GM19099 (cell line): Measurements from ENCODE around the gene VPS4A.

ENCODE experiments used
- POLR2A ChIP-seq: IDR thresholded peaks from 3 replicates; pipeline ENCODE4 v1.6.1; 2011; ENCODE audit warnings: low read depth; ENCODE audit not compliant: insufficient read length; ENCODE audit errors: extremely low read depth

VPS4A gene

DNA sequence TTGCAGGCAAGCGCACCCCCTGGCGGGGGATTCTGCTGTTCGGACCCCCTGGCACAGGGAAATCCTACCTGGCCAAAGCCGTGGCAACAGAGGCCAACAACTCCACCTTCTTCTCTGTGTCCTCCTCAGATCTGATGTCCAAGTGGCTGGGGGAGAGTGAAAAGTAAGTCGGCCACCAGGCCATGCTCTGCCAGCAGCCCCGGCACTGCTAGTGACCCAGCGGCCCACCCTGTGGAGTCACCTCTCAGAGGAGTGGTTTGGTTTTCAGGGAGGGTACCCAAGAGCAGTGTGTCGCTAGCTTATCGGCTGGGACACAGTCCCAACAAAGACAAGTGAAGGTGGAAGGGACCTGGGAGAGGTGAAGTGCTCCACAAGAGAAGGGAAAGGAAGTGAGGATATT, 8.2 kb downstream of the VPS4A start:
- TF ChIP-seq POLR2A = no peak

DNA sequence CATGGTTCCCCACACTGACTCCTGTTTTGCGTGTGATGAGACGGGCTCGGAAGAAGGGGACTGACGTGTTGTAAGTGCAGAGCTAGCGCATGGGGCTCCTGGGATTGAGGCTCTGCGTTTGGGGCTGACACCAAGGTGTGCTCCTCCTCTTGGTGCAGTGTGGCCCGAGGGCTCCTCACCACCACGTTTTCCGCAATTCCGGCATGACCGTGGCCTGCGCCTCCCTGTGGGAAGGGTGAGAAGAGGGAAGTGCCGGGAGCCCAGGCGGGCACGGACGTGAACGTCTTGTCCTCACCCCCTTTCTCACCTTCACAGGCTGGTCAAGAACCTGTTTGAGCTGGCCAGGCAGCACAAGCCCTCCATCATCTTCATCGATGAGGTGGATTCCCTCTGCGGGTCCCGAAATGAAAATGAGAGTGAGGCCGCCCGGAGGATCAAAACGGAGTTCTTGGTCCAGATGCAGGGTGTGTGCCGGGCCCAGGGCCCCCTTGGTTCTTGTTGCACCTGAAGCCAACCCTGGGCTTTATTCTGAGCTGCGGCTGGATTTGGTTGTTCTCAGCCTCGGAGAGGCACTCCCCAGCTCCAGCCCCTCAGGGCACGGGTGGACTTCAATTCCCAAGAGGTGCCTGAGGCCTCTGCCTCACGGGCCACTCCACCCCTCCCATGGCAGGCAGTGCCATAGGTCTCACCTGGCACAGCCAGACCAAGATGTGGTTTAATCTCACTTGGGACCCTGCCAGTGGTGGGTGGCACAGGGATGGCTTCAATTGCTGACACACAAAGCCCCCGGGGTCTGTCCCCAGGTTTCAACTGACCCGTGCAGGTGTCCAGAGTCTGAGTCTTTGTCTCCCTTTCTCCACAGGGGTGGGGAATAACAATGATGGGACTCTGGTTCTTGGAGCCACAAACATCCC, 8.9 kb downstream of the VPS4A start:
- no peak for TF ChIP-seq POLR2A

DNA sequence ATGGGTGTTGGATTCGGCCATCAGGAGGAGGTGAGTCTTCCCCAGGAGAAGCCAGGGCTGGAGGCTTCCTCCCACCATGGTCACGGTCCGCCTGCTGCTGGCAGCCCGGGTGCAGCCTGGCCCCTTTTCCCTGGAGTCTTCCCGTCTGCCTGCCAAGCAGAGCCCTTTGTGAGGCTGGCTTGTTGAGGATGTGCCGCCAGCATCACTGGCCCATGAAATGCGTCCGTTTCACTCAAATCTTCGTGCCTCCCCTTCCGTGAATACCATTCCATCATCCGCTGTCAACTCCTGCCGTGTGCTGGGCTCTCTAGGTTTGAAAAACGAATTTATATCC, 9.6 kb downstream of the VPS4A start:
- no peak for TF ChIP-seq POLR2A

DNA sequence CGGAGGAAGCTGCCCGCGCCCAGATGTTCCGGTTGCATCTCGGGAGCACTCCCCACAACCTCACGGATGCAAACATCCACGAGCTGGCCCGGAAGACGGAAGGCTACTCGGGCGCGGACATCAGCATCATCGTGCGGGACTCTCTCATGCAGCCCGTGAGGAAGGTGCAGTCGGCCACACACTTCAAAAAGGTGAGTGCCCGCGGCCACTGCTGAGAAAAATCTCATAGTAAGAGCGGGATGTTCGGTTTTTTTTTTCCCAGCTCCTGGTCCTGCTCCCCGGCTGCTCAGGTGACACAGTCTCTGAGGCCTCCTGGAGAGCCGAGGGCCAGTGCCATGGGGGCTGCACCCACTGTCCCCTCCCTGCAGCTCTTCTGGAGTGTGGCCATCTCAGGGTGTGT, 9.9 kb downstream of the VPS4A start:
- no peak for TF ChIP-seq POLR2A

DNA sequence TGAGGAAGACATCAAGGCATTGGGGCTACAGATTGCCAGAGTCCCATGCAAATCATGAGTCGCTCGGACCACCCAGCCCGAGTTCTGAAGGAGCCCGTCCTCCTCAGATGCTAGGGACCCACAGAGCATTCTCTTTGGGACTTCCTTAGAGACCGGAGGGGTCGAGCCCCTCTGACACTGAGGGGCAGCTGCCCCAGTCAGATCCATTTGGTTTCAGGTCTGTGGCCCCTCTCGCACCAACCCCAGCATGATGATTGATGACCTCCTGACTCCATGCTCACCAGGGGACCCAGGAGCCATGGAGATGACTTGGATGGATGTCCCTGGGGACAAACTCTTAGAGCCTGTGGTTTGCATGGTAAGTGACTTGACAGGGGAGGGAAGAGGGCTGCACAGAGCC, 11.2 kb downstream of the VPS4A start:
- TF ChIP-seq POLR2A = no peak

DNA sequence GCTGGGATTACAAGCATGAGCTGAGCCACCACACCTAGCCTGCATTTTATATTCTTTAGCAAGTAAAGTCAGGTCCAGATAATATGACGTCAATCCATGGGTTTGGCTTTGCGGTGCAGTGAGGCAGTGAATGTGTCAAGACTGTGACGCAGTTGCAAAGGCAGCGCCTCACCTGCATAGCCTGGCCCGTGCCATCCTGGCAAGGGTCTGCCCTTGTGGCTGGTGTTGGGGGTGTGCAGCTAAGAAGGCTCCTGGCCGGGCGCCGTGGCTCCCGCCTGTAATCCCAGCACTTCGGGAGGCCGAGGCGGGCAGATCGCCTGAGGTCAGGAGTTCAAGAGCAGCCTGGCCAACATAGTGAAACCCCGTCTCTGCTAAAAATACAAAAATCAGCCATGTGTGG, 12.3 kb downstream of the VPS4A start:
- no peak for TF ChIP-seq POLR2A

DNA sequence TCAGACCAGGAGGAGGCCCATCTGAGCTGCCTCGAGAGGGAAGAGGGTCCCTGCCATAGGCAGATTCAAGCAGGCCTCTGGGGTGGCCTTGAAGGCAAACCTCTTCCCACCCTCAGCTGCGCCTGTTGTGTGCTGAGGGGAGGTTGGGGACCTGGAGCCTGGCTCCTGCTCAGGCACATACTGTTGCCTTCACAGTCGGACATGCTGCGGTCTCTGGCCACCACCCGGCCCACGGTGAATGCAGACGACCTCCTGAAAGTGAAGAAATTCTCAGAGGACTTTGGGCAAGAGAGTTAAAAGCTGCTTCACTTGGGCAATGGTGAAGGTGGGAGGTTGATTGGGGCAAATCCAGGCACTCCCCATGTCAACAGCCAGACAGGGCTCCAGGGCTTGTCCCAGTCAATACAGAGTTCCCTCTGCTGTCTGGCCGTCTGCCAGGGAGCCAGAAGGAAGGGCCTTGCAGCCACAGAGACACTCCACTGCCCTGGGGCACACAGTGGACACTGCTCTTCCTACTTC, 12.9 kb downstream of the VPS4A start:
- no peak for TF ChIP-seq POLR2A

DNA sequence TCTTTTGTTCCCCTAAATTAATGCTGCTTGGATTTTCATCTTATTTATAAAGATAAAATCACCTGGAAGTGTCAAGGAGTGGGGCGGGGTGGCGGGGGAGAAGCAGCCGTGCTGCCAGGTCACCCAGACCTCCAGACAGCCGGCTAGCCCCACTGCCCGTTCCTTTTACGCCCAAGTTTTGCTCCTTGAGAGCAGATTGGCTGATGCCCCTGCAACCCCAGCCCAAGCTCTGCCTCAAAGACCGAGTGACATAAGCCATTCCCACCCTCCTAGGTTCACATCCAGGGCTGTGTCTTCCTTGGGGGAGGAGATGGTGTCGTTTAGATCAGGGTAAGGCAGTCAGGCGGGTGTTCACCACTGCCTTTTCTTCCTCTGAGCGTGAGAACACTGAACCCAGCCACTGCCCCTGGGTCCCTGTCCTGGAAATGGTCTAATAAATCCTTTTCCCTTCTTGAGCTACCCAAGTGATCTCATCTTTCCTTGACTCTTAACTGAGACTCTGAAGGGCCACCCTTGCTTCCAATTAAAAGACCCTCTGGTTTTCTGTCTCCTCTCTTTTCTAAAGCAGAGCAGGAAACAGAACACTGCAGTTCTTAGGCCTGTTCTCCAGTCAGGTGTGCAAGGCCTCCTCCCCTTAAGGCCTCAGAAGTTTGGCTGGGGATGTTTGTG, 13.6 kb downstream of the VPS4A start:
- no peak for TF ChIP-seq POLR2A

DNA sequence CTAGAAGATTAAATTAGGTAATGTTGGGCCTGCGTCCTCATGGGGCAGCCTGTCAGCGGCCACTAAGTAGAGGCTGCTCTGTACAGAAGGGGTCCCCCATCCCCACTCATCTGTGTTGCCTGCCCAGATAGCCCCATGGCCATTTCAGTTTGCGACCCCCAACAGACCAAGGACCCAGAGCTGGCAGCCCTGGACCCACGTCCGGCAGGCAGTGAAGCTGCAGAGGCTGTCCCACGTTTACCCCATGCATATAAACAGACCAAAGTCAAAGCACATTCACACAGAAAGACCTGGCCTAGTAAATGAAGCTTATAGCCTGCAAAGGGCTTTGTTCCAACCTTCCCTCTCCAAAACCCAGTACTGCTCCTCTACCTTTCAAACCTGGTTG, 14.6 kb downstream of the VPS4A start:
- TF ChIP-seq POLR2A = no peak

DNA sequence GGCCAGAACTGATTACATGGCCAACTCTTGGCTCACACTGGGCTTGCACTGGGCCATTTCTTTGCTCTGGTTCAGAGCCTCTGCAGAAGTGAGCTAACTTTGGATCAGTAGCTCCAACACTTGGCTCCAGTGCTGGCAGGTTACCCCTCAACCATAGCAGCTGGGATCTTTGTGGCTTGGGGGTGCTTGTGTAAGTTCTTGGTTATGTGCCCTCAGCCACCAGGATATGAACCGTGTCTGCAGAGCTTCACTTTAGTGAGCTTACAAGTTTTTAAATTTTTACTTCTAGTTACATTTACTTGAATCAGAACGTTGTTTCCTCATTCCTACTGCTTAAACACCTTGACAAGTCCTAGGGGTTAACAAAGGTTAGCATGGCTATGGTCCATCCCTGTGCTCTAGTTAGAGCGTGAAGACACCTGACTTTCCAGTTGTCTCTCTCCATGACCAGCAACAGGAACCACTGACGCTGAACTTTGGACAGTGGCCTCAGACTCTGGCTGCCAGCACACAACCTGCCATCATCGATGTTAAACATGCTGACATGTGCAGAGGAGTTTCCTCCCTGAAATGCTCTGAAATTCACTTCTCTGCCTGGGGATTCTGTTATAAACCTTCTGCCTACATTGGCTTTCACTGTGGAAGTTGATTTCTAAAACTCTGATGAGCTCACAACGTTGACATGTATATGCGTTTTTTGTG, 15.2 kb downstream of the VPS4A start:
- peak; percentile 25 for TF ChIP-seq POLR2A

DNA sequence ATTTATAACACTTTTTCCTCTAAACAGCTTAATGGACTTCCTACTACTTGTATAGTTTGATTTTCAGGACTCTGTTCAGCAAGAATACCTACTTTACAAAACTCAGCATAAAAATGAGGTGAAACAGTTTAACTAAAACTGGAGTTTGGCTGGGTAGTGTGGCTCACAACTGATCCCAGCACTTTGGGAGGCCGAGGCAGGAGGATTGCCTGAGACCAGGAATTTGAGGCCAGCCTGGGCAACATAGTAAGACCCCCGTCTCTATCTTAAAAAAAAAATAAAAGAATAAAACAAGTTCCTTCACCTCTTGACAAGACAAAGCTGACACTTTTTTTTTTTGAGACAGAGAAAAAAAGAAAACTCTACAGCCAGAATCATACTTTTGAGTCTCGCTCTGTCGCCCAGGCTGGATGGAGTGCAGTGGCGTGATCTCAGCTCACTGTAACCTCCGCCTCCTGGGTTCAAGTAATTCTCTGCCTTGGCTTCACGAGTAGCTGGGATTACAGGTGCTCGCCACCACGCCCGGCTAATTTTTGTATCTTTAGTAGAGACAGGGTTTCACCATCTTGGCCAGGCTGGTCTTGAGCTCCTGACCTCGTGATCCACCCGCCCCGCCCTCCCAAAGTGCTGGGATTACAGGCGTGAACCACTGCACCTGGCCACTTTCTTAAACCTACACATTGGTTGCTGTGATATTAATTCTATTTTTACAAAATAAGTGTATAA, 16.6 kb downstream of the VPS4A start:
- TF ChIP-seq POLR2A = no peak

DNA sequence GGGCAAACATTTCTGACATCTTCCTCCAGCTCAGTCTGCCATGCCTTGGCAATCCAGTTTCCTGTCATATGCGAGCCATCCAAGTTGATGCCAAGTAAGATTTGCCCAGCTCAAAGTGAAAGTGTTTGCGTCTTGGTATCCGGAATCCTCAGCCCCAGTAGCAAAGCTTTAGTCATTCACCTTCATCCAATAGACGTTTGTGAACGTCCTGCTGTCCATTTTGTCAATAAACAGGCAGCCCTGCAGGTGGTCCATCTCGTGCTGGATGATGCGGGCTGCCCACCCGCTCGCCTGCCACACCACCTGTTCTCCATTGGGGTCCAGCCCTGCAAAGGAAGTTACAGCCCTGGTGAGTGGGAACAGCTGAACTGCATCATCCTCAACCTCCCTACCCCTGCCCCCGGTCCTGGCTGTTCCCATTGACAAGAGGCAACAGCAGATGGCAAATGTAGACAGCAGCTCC, 17.7 kb downstream of the VPS4A start:
- no peak for TF ChIP-seq POLR2A

DNA sequence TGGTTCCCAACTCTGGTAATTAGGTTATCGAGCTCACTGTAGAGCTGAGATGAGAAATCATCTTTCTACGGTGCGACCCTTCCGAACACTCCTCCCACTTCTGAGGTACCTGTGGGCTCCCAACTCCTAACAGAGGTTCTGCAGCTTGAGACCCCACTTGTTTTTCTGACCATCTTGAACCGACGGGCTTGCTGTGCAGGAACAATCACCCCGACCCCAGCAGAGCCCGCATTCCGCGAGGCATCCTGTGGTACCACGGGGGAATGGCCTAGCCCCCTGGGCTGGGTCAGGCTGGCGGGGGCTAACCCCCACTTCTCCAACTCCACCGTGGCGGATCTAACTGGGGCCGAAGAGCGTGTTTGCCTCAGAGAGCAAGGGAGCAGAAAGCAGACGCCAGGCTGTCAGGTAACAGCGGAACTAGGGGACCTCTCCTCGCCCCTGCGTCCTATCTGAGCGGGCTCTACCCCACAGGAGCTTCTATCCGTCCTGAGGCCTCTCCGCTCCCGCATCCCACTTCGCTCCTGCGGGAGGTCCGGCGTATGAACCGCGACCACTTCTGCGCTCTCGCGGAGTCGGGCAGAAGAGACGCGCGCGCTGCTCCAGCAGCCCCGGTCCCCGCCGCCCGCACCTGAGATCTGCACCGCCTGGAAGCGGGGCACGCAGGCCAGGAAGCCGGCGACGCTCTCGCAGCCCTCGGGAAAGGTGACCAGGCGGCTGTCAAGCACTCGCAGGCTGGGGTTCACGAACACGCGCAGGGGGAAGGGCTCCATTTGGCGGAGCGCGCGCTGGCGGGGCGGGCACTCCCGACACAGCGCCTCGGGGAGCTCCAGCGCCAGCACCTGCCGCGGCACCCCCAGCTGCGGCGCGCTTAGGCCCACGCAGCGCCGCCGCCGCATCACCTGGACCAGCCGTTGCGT, 18.5 kb downstream of the VPS4A start:
- no peak for TF ChIP-seq POLR2A
